ENCODE measurements around the gene ATP6V0D1. TPM values are rescaled to one million over a fixed set of nuclear protein-coding genes. Genes with fewer than 3 reads are reported as not detected.

The ATP6V0D1 gene
- total and polyA plus RNA-seq, 2 experiments from 2014 or later: 20.6 to 68.7 TPM

DNA sequence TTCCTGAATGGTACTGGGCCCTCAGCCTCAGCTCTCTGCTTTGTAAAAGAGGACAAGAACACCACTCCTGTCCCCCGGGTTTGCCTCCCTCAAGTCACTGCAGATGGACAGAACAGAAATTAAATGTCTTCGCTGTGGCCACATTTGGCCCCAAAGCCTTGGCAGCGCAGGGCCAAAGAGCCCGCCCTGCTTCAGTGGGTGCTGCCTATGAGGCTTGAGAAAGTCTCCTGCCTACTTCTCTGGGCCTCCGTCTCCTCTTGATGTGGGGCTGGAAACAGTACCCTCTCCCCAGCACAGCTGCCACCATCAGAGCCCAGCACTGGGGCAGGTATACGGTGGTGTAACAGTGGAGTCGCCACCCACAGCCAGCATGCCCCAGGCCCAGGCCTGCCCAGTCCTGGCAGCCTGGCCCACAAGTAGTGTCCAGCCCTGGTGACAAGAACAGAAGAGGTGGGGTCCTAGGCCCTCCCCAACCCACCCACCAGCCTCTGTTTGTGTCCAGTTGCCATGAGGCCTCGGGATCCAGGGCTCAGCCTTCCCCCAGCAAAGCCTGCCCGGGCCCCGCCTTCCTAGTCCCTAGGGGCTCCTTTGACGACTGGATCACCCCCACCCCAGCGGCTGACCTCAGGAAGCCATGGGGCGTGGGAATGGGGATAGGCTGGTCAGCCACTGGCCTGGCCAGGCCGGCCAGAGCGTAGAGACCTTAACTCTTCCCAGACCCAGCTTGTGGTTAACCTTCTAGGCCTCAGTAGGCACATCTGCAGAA lies 83.7 kb downstream of the ATP6V0D1 start:
- no peaks in the 10 kb centered on the region for H4K20me1 ChIP-seq (replicated peaks; ENCODE audit: insufficient read depth)
- DNase-seq (ENCODE audit: low spot score): no peak
- Mint-ChIP-seq H3K9me3 (no peaks in the 10 kb centered on the region), H3K4me1 (peaks cover 21% of the 10 kb centered on the region), H3K27ac (no peak overlapping the region), H3K27me3 (ENCODE audit: insufficient read depth, low read depth, poor library complexity) (peaks cover 49% of the 10 kb centered on the region), H3K4me3 (no peak overlapping the region; the same call in 2 of the 3 replicates), H3K36me3 (ENCODE audit: low read depth) (no peaks in the 10 kb centered on the region)
- H3K4me3 ChIP-seq: no peak overlapping the region
- peaks cover 34% of the 10 kb centered on the region for H3K4me1 ChIP-seq (ENCODE audit: insufficient read depth)
- H3K36me3 ChIP-seq (ENCODE audit: insufficient read depth): no peaks in the 10 kb centered on the region
- 0 out of 2 replicates have a peak, but pooled peaks cover 10% of the 10 kb centered on the region for H3F3A ChIP-seq (replicated peaks; ENCODE audit: low read depth)
- no peak for ATAC-seq
- 0 out of 2 replicates have a peak overlapping the region, but pooled peaks have one; percentile 47 for H2AFZ ChIP-seq
- no peak for TF ChIP-seq POLR2AphosphoS5 (IDR thresholded peaks at IDR 0.05; ENCODE audit: low read depth)
- TF ChIP-seq, protein P1, sequence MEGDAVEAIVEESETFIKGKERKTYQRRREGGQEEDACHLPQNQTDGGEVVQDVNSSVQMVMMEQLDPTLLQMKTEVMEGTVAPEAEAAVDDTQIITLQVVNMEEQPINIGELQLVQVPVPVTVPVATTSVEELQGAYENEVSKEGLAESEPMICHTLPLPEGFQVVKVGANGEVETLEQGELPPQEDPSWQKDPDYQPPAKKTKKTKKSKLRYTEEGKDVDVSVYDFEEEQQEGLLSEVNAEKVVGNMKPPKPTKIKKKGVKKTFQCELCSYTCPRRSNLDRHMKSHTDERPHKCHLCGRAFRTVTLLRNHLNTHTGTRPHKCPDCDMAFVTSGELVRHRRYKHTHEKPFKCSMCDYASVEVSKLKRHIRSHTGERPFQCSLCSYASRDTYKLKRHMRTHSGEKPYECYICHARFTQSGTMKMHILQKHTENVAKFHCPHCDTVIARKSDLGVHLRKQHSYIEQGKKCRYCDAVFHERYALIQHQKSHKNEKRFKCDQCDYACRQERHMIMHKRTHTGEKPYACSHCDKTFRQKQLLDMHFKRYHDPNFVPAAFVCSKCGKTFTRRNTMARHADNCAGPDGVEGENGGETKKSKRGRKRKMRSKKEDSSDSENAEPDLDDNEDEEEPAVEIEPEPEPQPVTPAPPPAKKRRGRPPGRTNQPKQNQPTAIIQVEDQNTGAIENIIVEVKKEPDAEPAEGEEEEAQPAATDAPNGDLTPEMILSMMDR (conservative IDR thresholded peaks at IDR 0.05; ENCODE audit: low read depth in 2 of 2): no peak
- no peak for TF ChIP-seq NANOG (IDR thresholded peaks at IDR 0.05; ENCODE audit: borderline replicate concordance)
- TF ChIP-seq, protein P2, sequence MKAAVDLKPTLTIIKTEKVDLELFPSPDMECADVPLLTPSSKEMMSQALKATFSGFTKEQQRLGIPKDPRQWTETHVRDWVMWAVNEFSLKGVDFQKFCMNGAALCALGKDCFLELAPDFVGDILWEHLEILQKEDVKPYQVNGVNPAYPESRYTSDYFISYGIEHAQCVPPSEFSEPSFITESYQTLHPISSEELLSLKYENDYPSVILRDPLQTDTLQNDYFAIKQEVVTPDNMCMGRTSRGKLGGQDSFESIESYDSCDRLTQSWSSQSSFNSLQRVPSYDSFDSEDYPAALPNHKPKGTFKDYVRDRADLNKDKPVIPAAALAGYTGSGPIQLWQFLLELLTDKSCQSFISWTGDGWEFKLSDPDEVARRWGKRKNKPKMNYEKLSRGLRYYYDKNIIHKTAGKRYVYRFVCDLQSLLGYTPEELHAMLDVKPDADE (IDR thresholded peaks at IDR 0.05): no peak
- TF ChIP-seq, protein P3, sequence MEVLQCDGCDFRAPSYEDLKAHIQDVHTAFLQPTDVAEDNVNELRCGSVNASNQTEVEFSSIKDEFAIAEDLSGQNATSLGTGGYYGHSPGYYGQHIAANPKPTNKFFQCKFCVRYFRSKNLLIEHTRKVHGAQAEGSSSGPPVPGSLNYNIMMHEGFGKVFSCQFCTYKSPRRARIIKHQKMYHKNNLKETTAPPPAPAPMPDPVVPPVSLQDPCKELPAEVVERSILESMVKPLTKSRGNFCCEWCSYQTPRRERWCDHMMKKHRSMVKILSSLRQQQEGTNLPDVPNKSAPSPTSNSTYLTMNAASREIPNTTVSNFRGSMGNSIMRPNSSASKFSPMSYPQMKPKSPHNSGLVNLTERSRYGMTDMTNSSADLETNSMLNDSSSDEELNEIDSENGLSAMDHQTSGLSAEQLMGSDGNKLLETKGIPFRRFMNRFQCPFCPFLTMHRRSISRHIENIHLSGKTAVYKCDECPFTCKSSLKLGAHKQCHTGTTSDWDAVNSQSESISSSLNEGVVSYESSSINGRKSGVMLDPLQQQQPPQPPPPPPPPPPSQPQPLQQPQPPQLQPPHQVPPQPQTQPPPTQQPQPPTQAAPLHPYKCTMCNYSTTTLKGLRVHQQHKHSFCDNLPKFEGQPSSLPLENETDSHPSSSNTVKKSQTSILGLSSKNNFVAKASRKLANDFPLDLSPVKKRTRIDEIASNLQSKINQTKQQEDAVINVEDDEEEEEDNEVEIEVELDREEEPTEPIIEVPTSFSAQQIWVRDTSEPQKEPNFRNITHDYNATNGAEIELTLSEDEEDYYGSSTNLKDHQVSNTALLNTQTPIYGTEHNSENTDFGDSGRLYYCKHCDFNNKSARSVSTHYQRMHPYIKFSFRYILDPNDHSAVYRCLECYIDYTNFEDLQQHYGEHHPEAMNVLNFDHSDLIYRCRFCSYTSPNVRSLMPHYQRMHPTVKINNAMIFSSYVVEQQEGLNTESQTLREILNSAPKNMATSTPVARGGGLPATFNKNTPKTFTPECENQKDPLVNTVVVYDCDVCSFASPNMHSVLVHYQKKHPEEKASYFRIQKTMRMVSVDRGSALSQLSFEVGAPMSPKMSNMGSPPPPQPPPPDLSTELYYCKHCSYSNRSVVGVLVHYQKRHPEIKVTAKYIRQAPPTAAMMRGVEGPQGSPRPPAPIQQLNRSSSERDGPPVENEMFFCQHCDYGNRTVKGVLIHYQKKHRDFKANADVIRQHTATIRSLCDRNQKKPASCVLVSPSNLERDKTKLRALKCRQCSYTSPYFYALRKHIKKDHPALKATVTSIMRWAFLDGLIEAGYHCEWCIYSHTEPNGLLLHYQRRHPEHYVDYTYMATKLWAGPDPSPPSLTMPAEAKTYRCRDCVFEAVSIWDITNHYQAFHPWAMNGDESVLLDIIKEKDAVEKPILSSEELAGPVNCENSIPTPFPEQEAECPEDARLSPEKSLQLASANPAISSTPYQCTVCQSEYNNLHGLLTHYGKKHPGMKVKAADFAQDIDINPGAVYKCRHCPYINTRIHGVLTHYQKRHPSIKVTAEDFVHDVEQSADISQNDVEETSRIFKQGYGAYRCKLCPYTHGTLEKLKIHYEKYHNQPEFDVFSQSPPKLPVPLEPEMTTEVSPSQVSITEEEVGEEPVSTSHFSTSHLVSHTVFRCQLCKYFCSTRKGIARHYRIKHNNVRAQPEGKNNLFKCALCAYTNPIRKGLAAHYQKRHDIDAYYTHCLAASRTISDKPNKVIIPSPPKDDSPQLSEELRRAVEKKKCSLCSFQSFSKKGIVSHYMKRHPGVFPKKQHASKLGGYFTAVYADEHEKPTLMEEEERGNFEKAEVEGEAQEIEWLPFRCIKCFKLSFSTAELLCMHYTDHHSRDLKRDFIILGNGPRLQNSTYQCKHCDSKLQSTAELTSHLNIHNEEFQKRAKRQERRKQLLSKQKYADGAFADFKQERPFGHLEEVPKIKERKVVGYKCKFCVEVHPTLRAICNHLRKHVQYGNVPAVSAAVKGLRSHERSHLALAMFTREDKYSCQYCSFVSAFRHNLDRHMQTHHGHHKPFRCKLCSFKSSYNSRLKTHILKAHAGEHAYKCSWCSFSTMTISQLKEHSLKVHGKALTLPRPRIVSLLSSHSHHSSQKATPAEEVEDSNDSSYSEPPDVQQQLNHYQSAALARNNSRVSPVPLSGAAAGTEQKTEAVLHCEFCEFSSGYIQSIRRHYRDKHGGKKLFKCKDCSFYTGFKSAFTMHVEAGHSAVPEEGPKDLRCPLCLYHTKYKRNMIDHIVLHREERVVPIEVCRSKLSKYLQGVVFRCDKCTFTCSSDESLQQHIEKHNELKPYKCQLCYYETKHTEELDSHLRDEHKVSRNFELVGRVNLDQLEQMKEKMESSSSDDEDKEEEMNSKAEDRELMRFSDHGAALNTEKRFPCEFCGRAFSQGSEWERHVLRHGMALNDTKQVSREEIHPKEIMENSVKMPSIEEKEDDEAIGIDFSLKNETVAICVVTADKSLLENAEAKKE (CRISPR knock-in tag; IDR thresholded peaks at IDR 0.05): no peak
- no peak for TF ChIP-seq EZH2 (IDR thresholded peaks at IDR 0.05; ENCODE audit: low read depth, unreplicated experiment)
- H3K4me2 ChIP-seq: peak overlapping the region; percentile 83
- H3K79me2 ChIP-seq (replicated peaks; ENCODE audit: insufficient read depth): no peaks in the 10 kb centered on the region
- H3K27me3 ChIP-seq (ENCODE audit: insufficient read depth): peaks cover 39% of the 10 kb centered on the region
- no peak overlapping the region for H3K27ac ChIP-seq (ENCODE audit: low read depth)
- no peaks in the 10 kb centered on the region for H3K9me2 ChIP-seq (ENCODE audit: insufficient read depth)
